HG02870 (cell line): ENCODE measurements around the gene PFKFB4.
"Not testable (repeated sequence)": the region's sequence is repeated elsewhere in the genome, so short reads cannot be mapped to it uniquely, and the experiment has no call there.

Experiments used
- ATAC-seq: cut with Tn5 transposase; IDR thresholded peaks from one replicate; pipeline ENCODE4 v1.9.1; 2021; ENCODE audit warnings: mild to moderate bottlenecking, moderate library complexity; ENCODE audit not compliant: unreplicated experiment

The PFKFB4 gene

GRCh38 chr3:48561045-48561736 is 4.6 kb upstream of the PFKFB4 start:
- no peak for ATAC-seq

DNA sequence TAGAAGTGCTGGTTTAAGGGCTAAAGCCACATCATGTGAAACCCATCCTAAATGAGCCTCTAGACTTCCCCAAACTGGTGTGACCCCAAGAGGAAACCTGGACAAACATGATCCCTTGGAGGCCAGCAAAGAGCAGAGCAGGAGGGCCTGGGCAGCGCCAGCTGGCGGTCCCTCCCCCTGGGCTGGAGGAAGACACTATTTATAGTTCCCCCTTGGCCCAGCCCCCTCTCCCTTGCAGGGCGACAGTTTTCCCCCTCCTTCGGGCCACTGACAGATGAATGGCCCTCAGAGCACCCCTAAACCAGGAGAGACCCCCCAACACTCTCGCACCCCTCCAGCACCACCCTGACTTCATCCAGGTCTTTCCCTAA is 4.0 kb upstream of the PFKFB4 start:
- ATAC-seq: no peak

GRCh38 chr3:48558493-48559134 is 2.0 kb upstream of the PFKFB4 start:
- ATAC-seq: no peak

- no peak for ATAC-seq
These were observed 431 bp downstream of the PFKFB4 start for GRCh38 chr3:48555949-48556795.

DNA sequence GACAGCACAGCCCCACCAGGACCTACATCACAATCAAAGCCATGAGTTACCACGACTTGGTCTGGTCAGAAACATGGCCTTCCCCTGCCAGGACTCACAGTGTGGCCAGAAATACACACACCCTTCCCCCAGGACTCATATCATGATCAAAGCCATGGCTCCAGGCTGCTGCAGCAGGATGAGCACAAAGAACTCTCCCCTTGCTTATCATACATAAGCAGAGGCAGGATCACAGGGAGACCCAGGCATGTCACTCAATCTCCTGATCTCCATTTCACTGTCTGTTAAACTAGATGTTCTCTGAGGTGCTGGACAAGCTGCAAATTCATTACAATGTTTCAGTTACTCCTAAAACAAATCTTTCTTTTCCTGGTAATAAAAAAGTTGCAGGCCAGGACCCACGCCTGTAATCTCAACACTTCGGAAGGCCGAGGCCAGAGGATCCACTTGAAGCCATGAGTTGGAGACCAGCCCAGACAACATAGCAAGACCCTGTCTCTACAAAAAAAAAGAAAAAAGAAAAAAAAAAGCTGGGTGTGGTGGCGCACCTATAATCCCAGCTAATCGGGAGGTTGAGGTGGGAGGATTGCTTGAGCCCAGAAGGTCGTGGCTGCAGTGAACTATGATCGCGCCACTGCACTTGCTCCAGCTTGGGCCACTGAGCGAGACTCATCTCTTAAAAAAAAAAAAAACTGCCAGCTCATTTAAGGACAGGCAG is 1.2 kb downstream of the PFKFB4 start:
- no peak for ATAC-seq

GRCh38 chr3:48553886-48554845 is 2.4 kb downstream of the PFKFB4 start:
- no peak for ATAC-seq

GRCh38 chr3:48553361-48553760 is 3.2 kb downstream of the PFKFB4 start:
- no peak for ATAC-seq

DNA sequence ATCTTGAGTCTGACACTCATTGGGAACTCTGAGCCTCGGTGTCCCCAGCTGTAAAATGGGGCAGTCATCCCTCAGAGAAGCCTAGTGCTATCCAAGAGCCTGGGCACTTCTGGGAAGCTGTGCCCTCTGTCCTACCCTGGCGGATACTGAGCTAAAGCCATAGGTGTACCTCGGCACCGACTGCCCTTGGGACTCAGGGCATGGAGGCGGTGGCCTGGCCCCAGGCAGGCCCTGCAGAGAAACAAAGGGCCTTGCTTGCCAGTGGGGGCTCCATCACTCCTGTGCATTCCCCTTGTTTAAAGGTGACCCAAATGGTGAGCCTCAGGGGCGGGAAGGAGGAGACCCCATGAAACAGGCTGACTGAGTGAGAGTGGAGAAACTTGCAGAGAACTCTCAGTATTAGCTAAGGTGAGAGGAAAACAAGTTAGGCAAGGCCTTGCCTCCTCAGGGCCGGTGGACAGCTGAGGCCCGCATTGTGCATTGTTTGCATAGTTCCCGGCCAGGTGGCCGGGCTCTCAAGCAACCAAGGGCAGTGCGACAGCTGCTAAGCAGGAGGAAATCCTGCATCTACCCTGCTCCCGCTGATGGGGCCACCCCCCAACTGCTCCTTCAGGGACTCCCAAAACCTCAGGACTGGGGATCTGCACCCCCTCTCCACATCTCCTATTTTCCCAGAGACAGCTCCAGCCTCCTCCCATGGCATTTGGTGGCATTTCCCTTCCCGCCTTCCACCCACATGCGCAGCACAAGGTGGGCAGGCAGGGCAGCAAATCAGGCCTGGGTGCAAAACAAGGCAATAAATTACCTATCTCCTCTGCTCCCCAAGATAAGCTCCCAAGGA is 4.3 kb downstream of the PFKFB4 start:
- ATAC-seq: no peak

DNA sequence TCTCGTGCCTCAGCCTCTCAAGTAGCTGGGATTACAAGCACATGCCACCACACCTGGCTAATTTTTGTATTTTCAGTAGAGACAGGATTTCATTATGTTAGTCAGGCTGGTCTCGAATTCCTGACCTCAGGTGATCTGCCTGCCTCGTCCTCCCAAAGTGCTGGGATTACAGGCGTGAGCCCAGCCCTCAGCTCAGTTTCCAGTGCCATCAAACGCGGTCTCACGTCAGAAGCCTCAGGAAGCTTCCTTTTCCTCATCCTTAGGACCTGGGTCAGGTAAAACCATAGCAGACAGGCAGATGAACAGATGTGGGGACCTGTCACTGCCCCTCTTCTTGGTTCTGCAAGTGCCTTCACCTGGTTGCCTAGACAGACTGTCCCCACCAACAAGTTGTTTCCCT is 5.0 kb downstream of the PFKFB4 start:
- not testable (repeated sequence) for ATAC-seq

DNA sequence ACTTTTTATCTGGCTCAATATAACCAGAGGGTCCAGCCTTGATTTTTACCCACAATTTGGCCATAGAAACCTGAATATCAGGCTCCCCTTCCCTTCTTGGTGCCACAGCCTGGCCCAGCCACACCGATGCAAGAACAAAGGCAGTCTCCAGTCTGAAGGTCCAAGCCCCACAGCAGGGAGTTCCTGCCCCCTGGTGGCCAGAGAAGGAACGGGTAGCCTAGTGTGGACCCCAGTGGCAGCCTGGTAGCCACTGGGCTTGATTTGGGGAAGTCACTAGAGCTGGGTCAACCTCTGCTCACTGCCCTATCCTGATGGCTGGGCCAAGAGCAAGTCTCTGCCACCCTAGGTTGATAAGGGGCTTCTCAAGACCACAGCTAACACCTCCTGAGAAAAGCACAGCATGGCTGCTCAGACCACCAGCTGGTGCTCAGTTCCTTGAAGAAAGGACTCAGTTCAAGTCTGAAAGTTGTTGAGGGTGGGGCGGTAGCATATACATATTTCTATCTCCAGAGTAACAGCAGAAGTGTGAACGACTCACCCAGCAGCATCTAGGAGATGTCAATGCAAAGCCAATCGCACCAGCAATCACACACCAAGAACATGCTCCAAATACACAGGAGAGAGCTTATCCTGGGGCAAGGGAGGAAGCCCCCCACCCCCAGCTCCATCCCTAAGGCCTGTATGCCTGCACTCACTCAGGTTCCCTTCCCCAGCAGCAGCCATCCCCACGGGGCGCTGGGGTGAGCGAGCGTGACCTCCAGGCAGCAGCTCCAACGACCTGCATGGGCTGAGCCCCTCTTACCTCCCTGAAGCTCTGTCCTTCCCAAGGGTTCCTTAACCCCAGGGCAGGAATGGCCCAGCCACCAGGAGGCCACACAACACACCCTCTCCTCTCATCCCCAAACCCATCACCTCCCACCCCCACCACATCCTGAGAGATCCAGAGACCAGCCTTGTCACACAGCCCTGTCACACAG is 7.6 kb downstream of the PFKFB4 start:
- ATAC-seq: peak; percentile 72

GRCh38 chr3:48548126-48548525 is 8.5 kb downstream of the PFKFB4 start:
- ATAC-seq: no peak

GRCh38 chr3:48546203-48546829 is 10.3 kb downstream of the PFKFB4 start:
- no peak for ATAC-seq

DNA sequence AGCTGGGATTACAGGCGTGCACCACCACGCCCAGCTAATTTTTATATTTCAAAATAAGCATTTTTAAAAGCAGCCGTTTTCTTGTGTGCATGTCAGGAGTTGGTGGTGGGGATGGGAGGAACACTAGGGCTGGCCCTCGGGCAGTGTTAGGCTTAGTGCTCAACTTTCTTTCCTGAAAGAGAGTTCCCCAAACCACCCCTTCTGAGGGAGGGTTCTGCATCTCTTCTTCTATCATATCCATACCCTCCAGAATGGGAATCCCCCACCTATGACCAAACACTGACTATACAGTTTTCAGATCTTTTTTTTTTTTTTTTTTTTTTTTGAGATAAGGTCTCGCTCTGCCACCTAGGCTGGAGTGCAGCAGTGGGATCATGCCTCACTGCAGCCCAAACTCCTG is 12.5 kb downstream of the PFKFB4 start:
- ATAC-seq: no peak

DNA sequence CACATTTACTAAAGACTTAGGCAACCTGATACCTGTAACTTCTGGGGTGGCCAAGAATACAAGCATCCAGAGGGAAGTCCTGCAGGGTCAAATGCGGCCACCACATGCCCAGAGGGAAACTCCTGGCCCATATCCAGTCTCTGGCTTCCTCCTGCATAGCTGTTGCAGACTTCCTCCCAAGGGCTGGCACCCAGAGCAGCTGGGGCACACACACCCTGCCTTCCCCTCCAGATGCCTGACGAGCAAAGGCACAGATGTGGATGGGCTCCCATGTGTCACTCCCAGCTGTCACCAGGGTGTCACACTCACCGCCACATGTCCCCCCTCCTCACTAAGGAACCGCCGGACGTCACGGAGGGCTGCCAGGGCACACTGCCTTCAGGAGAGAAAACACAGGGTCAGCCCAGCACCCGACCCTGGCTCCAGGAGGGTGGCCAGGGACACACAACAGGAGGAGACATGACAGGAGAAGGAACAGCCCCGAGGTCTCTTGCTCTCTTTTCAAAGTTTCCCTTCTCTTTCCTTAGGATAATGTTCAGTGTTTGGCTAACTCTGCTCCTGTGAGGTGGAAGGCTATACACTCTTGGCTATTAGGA is 13.2 kb downstream of the PFKFB4 start:
- no peak for ATAC-seq

- ATAC-seq: no peak
These were observed 18.2 kb downstream of the PFKFB4 start for GRCh38 chr3:48538451-48538850.

- no peak for ATAC-seq
These were observed 19.8 kb downstream of the PFKFB4 start for GRCh38 chr3:48536785-48537184.

DNA sequence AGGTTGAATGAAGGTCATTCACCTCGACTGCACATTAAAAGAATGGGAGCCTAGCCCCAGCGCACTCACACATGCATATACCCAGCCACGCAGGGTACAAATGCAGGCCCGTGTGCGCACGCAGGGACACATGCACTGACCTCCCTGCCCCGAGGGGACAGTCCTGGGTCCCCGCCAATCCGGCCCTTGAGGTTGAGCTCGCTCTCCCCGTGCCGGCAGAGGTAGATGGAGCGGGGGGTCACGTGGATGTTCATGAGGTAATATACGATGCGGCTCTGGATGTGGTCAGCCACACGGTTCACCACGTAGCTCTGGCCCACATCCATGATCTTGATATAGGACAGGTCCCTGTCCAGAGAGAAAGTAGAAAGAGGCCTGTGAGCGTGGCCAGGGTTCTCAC is 20.5 kb downstream of the PFKFB4 start:
- no peak for ATAC-seq
